Activated naive CD4-positive, alpha-beta T cell treated with anti-CD3 and anti-CD28 coated beads, Interleukin-2, amount 50 U/mL, for 16 hours (primary cell): ENCODE results near the gene ZNF764.
A peak's percentile ranks its signal among the peaks of the same experiment; 100 is the strongest.
"Not testable (repeated sequence)": the region's sequence is repeated elsewhere in the genome, so short reads cannot be mapped to it uniquely, and the experiment has no call there.

ENCODE experiments used
- DNase-seq: peaks from one replicate; pipeline ENCODE4 v3.0.0-alpha.2; 2020

The ZNF764 gene

GRCh38 chr16:30543067-30543466 is 15.1 kb downstream of the ZNF764 start:
- no peak for DNase-seq

- no peak for DNase-seq
These were observed 16.5 kb downstream of the ZNF764 start for GRCh38 chr16:30541502-30542329.

GRCh38 chr16:30540916-30541464 is 17.2 kb downstream of the ZNF764 start:
- not testable (repeated sequence) for DNase-seq

GRCh38 chr16:30539986-30540526 is 18.1 kb downstream of the ZNF764 start:
- DNase-seq = not testable (repeated sequence)

- no peak for DNase-seq
These were observed 18.9 kb downstream of the ZNF764 start for GRCh38 chr16:30539000-30539964.

- DNase-seq = not testable (repeated sequence)
These were observed 21.7 kb downstream of the ZNF764 start for GRCh38 chr16:30536391-30537024.

- DNase-seq = peak; percentile 72
These were observed 22.4 kb downstream of the ZNF764 start for GRCh38 chr16:30535777-30536190.

- DNase-seq = no peak
These were observed 22.9 kb downstream of the ZNF764 start for GRCh38 chr16:30535106-30535776.

- peak; percentile 93 for DNase-seq
These were observed 23.6 kb downstream of the ZNF764 start, which contains the start of gene ZNF747 for GRCh38 chr16:30534368-30535105. TSS of gene ZNF747 (minus strand) at chr16:30534858. CDS start at chr16:30534679, 179 bp downstream.

GRCh38 chr16:30533748-30534367 is 24.3 kb downstream of the ZNF764 start:
- DNase-seq = peak; percentile 27

- no peak for DNase-seq
These were observed 25.0 kb downstream of the ZNF764 start for GRCh38 chr16:30533146-30533522.

- DNase-seq = no peak
These were observed 25.7 kb downstream of the ZNF764 start for GRCh38 chr16:30532285-30533145.

- no peak for DNase-seq
These were observed 27.8 kb downstream of the ZNF764 start for GRCh38 chr16:30530163-30531037.

- no peak for DNase-seq
These were observed 29.2 kb downstream of the ZNF764 start for GRCh38 chr16:30528799-30529457.

- no peak for DNase-seq
These were observed 30.5 kb downstream of the ZNF764 start for GRCh38 chr16:30527635-30528178.

- peak; percentile 88 for DNase-seq
These were observed 31.1 kb downstream of the ZNF764 start for GRCh38 chr16:30526823-30527634.
